SK-N-SH treated with all-trans-retinoic acid at 6 μM for 48 hours (cell line): Measurements from ENCODE around the gene MLIP.
"Not testable (repeated sequence)": the region's sequence is repeated elsewhere in the genome, so short reads cannot be mapped to it uniquely, and the experiment has no call there.

Source experiments
- ATAC-seq: fragments of 200-7000 bp; cut with Tn5 transposase; 3 replicates; pipeline ENCODE4 v1.9.1; 2020; ENCODE audit warnings: mild to moderate bottlenecking, moderate library complexity
- ARNTL ChIP-seq: fragments of 450-650 bp; formaldehyde crosslinking; IDR thresholded peaks from 2 replicates; pipeline ENCODE4 v1.5.0; 2020; ENCODE audit warnings: low read depth, mild to moderate bottlenecking, moderate library complexity, borderline replicate concordance
- BACH2 ChIP-seq: fragments of 250-450 bp; sonication (Bioruptor Pico); IDR thresholded peaks from 2 replicates; pipeline ENCODE4 v1.9.0; 2021; ENCODE audit warnings: mild to moderate bottlenecking, borderline replicate concordance
- CREB5 ChIP-seq: fragments of 250-450 bp; sonication (Bioruptor Pico); IDR thresholded peaks from 2 replicates; pipeline ENCODE4 v1.5.1; 2020; ENCODE audit warnings: low read depth, mild to moderate bottlenecking, moderate library complexity
- CSDC2 ChIP-seq: fragments of 250-450 bp; sonication (Bioruptor Pico); IDR thresholded peaks from 2 replicates; pipeline ENCODE4 v1.5.0; 2020; ENCODE audit warnings: mild to moderate bottlenecking, moderate library complexity
- GLIS3 ChIP-seq: fragments of 250-450 bp; sonication (Bioruptor Pico); IDR thresholded peaks from 2 replicates; pipeline ENCODE4 v1.5.0; 2020; ENCODE audit warnings: mild to moderate bottlenecking, moderate library complexity
- OSR1 ChIP-seq: fragments of 250-450 bp; sonication (Bioruptor Pico); IDR thresholded peaks from 2 replicates; pipeline ENCODE4 v1.8.0; 2022; ENCODE audit warnings: moderate library complexity, mild to moderate bottlenecking, inconsistent platforms
- RARB ChIP-seq: fragments of 250-450 bp; sonication (Bioruptor Pico); IDR thresholded peaks from 2 replicates; pipeline ENCODE4 v1.8.0; 2021; ENCODE audit warnings: mild to moderate bottlenecking, moderate library complexity
- SNAI2 ChIP-seq: fragments of 250-450 bp; sonication (Bioruptor Pico); IDR thresholded peaks from 2 replicates; pipeline ENCODE4 v1.5.0; 2020; ENCODE audit warnings: mild to moderate bottlenecking, moderate library complexity
- TCF4 ChIP-seq: fragments of 250-450 bp; sonication (Bioruptor Pico); IDR thresholded peaks from 2 replicates; pipeline ENCODE4 v1.8.0; 2021; ENCODE audit warnings: mild to moderate bottlenecking, moderate library complexity, borderline replicate concordance
- TOX ChIP-seq: fragments of 250-450 bp; sonication (Bioruptor Pico); IDR thresholded peaks from 2 replicates; pipeline ENCODE4 v1.8.0; 2021; ENCODE audit warnings: mild to moderate bottlenecking, moderate library complexity, borderline replicate concordance
- ZC3H10 ChIP-seq: fragments of 250-450 bp; sonication (Bioruptor Pico); IDR thresholded peaks from 2 replicates; pipeline ENCODE4 v1.5.1; 2021; ENCODE audit warnings: mild to moderate bottlenecking, moderate library complexity
- ZFP3 ChIP-seq: fragments of 250-450 bp; sonication (Bioruptor Pico); IDR thresholded peaks from 2 replicates; pipeline ENCODE4 v1.5.0; 2020; ENCODE audit warnings: mild to moderate bottlenecking, moderate library complexity
- ZFP30 ChIP-seq: fragments of 450-650 bp; formaldehyde crosslinking; IDR thresholded peaks from 2 replicates; pipeline ENCODE4 v1.5.0; 2022; ENCODE audit warnings: mild to moderate bottlenecking, moderate library complexity
- ZNF565 ChIP-seq: fragments of 450-650 bp; formaldehyde crosslinking; conservative IDR thresholded peaks from 2 replicates; pipeline ENCODE4 v1.5.0; 2020; ENCODE audit warnings: low read depth, mild to moderate bottlenecking, moderate library complexity
- ZNF8 ChIP-seq: fragments of 450-650 bp; formaldehyde crosslinking; IDR thresholded peaks from 2 replicates; pipeline ENCODE4 v1.5.0; 2020; ENCODE audit warnings: mild to moderate bottlenecking, moderate library complexity
- TF ChIP-seq, protein P1 (sequence below): fragments of 250-450 bp; sonication (Bioruptor Pico); IDR thresholded peaks from 2 replicates; pipeline ENCODE4 v1.5.0; 2020; ENCODE audit warnings: mild to moderate bottlenecking, moderate library complexity
- TF ChIP-seq, protein P2 (sequence below): fragments of 250-450 bp; sonication (Bioruptor Pico); IDR thresholded peaks from 2 replicates; pipeline ENCODE4 v1.8.0; 2021; ENCODE audit warnings: low read depth, mild to moderate bottlenecking, moderate library complexity, borderline replicate concordance
- TF ChIP-seq, protein P3 (sequence below): fragments of 250-450 bp; sonication (Bioruptor Pico); IDR thresholded peaks from 2 replicates; pipeline ENCODE4 v1.8.0; 2020; ENCODE audit warnings: mild to moderate bottlenecking, moderate library complexity, borderline replicate concordance

Gene MLIP

DNA sequence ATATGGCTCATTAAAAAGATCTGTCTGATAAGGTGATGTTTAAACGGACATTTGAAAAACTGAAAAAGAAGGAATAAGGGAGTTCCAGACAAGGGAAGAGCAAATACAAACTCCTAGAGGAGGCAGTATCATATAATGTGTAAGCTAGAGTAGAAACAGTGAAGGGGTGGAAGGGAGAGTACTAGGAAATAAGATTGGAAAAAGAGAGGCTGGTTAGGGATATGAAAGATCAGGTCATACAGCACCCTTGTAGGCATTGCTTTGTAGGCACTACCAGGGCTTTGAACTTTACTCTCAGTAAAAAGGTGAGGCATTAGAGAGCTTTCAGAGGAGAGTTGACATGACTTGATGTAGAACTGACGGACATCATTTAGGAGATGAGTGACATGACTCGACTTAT is 85.7 kb downstream of the MLIP start:
- no peak for ATAC-seq
- TF ChIP-seq GLIS3 (CRISPR knock-in tag) (no peak), ZFP30 (CRISPR knock-in tag) (no peak), RARB (CRISPR knock-in tag) (no peak), ZC3H10 (no peak)
- TF ChIP-seq, protein P1, sequence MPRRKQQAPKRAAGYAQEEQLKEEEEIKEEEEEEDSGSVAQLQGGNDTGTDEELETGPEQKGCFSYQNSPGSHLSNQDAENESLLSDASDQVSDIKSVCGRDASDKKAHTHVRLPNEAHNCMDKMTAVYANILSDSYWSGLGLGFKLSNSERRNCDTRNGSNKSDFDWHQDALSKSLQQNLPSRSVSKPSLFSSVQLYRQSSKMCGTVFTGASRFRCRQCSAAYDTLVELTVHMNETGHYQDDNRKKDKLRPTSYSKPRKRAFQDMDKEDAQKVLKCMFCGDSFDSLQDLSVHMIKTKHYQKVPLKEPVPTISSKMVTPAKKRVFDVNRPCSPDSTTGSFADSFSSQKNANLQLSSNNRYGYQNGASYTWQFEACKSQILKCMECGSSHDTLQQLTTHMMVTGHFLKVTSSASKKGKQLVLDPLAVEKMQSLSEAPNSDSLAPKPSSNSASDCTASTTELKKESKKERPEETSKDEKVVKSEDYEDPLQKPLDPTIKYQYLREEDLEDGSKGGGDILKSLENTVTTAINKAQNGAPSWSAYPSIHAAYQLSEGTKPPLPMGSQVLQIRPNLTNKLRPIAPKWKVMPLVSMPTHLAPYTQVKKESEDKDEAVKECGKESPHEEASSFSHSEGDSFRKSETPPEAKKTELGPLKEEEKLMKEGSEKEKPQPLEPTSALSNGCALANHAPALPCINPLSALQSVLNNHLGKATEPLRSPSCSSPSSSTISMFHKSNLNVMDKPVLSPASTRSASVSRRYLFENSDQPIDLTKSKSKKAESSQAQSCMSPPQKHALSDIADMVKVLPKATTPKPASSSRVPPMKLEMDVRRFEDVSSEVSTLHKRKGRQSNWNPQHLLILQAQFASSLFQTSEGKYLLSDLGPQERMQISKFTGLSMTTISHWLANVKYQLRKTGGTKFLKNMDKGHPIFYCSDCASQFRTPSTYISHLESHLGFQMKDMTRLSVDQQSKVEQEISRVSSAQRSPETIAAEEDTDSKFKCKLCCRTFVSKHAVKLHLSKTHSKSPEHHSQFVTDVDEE, result no peak
- TF ChIP-seq, all 23 proteins: peak for 0

GRCh38 chr6:54198134-54198533 is 86.9 kb downstream of the MLIP start:
- TF ChIP-seq, protein P1, result no peak
- TF ChIP-seq TOX, result no peak
- TF ChIP-seq BACH2 (CRISPR knock-in tag), result no peak
- TF ChIP-seq RARB (CRISPR knock-in tag), result no peak
- no peak for TF ChIP-seq ARNTL
- TF ChIP-seq ZFP3 (CRISPR knock-in tag), result no peak
- no peak for TF ChIP-seq ZFP30 (CRISPR knock-in tag)
- TF ChIP-seq, protein P2, sequence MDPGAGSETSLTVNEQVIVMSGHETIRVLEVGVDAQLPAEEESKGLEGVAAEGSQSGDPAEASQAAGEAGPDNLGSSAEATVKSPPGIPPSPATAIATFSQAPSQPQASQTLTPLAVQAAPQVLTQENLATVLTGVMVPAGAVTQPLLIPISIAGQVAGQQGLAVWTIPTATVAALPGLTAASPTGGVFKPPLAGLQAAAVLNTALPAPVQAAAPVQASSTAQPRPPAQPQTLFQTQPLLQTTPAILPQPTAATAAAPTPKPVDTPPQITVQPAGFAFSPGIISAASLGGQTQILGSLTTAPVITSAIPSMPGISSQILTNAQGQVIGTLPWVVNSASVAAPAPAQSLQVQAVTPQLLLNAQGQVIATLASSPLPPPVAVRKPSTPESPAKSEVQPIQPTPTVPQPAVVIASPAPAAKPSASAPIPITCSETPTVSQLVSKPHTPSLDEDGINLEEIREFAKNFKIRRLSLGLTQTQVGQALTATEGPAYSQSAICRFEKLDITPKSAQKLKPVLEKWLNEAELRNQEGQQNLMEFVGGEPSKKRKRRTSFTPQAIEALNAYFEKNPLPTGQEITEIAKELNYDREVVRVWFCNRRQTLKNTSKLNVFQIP (CRISPR knock-in tag), result no peak
- TF ChIP-seq, protein P3, sequence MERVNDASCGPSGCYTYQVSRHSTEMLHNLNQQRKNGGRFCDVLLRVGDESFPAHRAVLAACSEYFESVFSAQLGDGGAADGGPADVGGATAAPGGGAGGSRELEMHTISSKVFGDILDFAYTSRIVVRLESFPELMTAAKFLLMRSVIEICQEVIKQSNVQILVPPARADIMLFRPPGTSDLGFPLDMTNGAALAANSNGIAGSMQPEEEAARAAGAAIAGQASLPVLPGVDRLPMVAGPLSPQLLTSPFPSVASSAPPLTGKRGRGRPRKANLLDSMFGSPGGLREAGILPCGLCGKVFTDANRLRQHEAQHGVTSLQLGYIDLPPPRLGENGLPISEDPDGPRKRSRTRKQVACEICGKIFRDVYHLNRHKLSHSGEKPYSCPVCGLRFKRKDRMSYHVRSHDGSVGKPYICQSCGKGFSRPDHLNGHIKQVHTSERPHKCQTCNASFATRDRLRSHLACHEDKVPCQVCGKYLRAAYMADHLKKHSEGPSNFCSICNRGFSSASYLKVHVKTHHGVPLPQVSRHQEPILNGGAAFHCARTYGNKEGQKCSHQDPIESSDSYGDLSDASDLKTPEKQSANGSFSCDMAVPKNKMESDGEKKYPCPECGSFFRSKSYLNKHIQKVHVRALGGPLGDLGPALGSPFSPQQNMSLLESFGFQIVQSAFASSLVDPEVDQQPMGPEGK (CRISPR knock-in tag), result no peak
- TF ChIP-seq CREB5 (CRISPR knock-in tag), result no peak
- no peak for TF ChIP-seq ZNF8 (CRISPR knock-in tag)
- TF ChIP-seq ZNF565 (CRISPR knock-in tag), result no peak
- TF ChIP-seq CSDC2, result no peak
- TF ChIP-seq TCF4 (CRISPR knock-in tag), result no peak
- TF ChIP-seq SNAI2 (CRISPR knock-in tag), result no peak
- TF ChIP-seq OSR1 (CRISPR knock-in tag), result no peak
- ATAC-seq, result no peak

- ATAC-seq, result not testable (repeated sequence)
Measured at GRCh38 chr6:54203474-54204035, 92.3 kb downstream of the MLIP start.
